Esophagus squamous epithelium (tissue), 5 donors: ENCODE results near the gene ZSCAN5B. TPM values are rescaled to one million over a fixed set of nuclear protein-coding genes. Genes with fewer than 3 reads are reported as not detected.
"Not testable (repeated sequence)": the region's sequence is repeated elsewhere in the genome, so short reads cannot be mapped to it uniquely, and the experiment has no call there.

Experiments used
- DNase-seq: peaks from one replicate; lab custom pipeline; 2025; lab: John Stamatoyannopoulos, UW
- H3K27ac ChIP-seq, 4 donors: fragments of 200-600 bp; sonication (generic); one replicate each; pipeline ENCODE4 v1.5.1; 2016 to 2019; ENCODE audit warnings: mild to moderate bottlenecking in 1 of 4
- H3K27me3 ChIP-seq, 4 donors: fragments of 200-600 bp; sonication (generic); 1 replicate in 3 of 4; 2 replicates in 1 of 4; pipeline versions ENCODE4 v1.5.1 to v1.6.0; 2017 to 2021; ENCODE audit warnings: antibody characterized with exemption in 1 of 4
- H3K36me3 ChIP-seq, 3 donors: fragments of 200-600 bp; sonication (generic); one replicate each; pipeline ENCODE4 v1.5.1; 2016 to 2019
- H3K4me1 ChIP-seq, 3 donors: fragments of 200-600 bp; sonication (generic); one replicate each; pipeline ENCODE4 v1.5.1; 2017 to 2019
- H3K4me3 ChIP-seq, 4 donors: fragments of 200-600 bp; sonication (generic); 1 replicate in 3 of 4; 2 replicates in 1 of 4; pipeline ENCODE4 v1.5.1; 2016 to 2019; ENCODE audit warnings: mild to moderate bottlenecking in 2 of 4, moderate library complexity in 1 of 4
- H3K9me3 ChIP-seq, 3 donors: fragments of 200-600 bp; sonication (generic); one replicate each; pipeline ENCODE4 v1.5.1; 2016 to 2019
- CTCF ChIP-seq, 6 experiments: fragments of 450-650 bp in 4 of 6; fragments of 200-600 bp in 2 of 6; sonication (generic) in 2 of 6; IDR thresholded peaks; one replicate each; pipeline ENCODE4 v1.5.1; 2016 to 2019; ENCODE audit warnings: antibody characterized with exemption in 6 of 6, mild to moderate bottlenecking in 4 of 6, moderate library complexity in 4 of 6
- POLR2A ChIP-seq, 4 donors: fragments of 450-650 bp; IDR thresholded peaks; one replicate each; pipeline ENCODE4 v1.6.1; 2017; ENCODE audit warnings: antibody characterized with exemption in 4 of 4, mild to moderate bottlenecking in 4 of 4, moderate library complexity in 3 of 4
- WGBS, 2 donors: methylation state at CpG; one replicate each; pipeline ENCODE4 v1.1.5; 2018; 5-methylcytosine and 5-hydroxymethylcytosine counted together
- intact Hi-C: fragments of 100-400 bp; cut with DNase I; formaldehyde crosslinking; loops from one replicate; pipeline ENCODE4 v1.15.0; 2022
- total RNA-seq, 4 donors: library from RNA; depleted of rRNA; stranded (reverse); fragments of >200 nt; gene quantifications; one replicate each; pipeline ENCODE4 v1.1.0, GENCODE V29; 2016
- donor health status: DM: yes; HTN: yes; CAD: no.

Gene ZSCAN5B
- total RNA-seq, 4 donors from 2014 or later = not detected

- Histone ChIP-seq H3K4me3 (no peak overlapping the region), H3K36me3 (peaks cover 4 to 52% (median 5%) of the 10 kb centered on the region in 3 donors), H3K4me1 (peaks cover 0 to 7% (median 0%) of the 10 kb centered on the region in 3 donors), H3K27me3 (no peaks in the 10 kb centered on the region), H3K9me3 (no peaks in the 10 kb centered on the region), H3K27ac (no peak overlapping the region)
- intact Hi-C loops = loop anchor here (10.0 kb wide), 1 partner anchor 45 kb away; no protein-coding TSS in a partner anchor
- WGBS, 2 donors = 92 to 96% methylated on average over 4 of the region's 5 CpGs
- no peak for DNase-seq
- TF ChIP-seq POLR2A (IDR thresholded peaks at IDR 0.05) (no peak), CTCF (IDR thresholded peaks at IDR 0.05) (no peak)
These were observed 47.9 kb downstream of the ZSCAN5B start for GRCh38 chr19:56149656-56150038.

GRCh38 chr19:56148955-56149655, 48.5 kb downstream of the ZSCAN5B start:
- H3K9me3 ChIP-seq, DNase-seq, H3K27me3 ChIP-seq, H3K4me3 ChIP-seq, H3K27ac ChIP-seq, intact Hi-C loops, H3K4me1 ChIP-seq: not testable (repeated sequence)
- WGBS, 2 donors = 91 to 94% methylated on average over 12 of the region's 12 CpGs
- peaks cover 4 to 47% (median 5%) of the 10 kb centered on the region in 3 donors for H3K36me3 ChIP-seq

GRCh38 chr19:56148096-56148495, 49.5 kb downstream of the ZSCAN5B start:
- no peak for DNase-seq
- 95 to 96% methylated on average over 10 to 11 of the region's 15 CpGs for WGBS, 2 donors

GRCh38 chr19:56147307-56147706, 50.3 kb downstream of the ZSCAN5B start:
- intact Hi-C loops = no loop called here
- no peak for TF ChIP-seq CTCF (IDR thresholded peaks at IDR 0.05)
- TF ChIP-seq POLR2A (IDR thresholded peaks at IDR 0.05) = no peak
- Histone ChIP-seq H3K36me3 (peaks cover 4 to 40% (median 5%) of the 10 kb centered on the region in 3 donors), H3K9me3 (no peaks in the 10 kb centered on the region), H3K4me3 (no peak overlapping the region), H3K27me3 (no peaks in the 10 kb centered on the region), H3K4me1 (peaks cover 0 to 18% (median under 1%) of the 10 kb centered on the region in 3 donors), H3K27ac (no peak overlapping the region)
- 84 to 94% methylated on average over 12 to 19 of the region's 22 CpGs for WGBS, 2 donors
- no peak for DNase-seq

More at GRCh38 chr19:56148096-56148495, 49.5 kb downstream of the ZSCAN5B start:
- Histone ChIP-seq H3K4me1 (peaks cover 0 to 13% (median 0%) of the 10 kb centered on the region in 3 donors), H3K9me3 (no peaks in the 10 kb centered on the region), H3K27ac (no peak overlapping the region), H3K36me3 (peaks cover 4 to 40% (median 5%) of the 10 kb centered on the region in 3 donors), H3K27me3 (no peaks in the 10 kb centered on the region), H3K4me3 (no peak overlapping the region)
- TF ChIP-seq CTCF (IDR thresholded peaks at IDR 0.05) (no peak), POLR2A (IDR thresholded peaks at IDR 0.05) (no peak)
- intact Hi-C loops = no loop called here

GRCh38 chr19:56146904-56147303, 50.7 kb downstream of the ZSCAN5B start:
- intact Hi-C loops = no loop called here
- H3K36me3 ChIP-seq = peaks cover 4 to 40% (median 5%) of the 10 kb centered on the region in 3 donors
- 100% methylated on average over 1 of the region's 31 CpGs for WGBS, 2 donors
- H3K4me1 ChIP-seq = peaks cover 4 to 22% (median 5%) of the 10 kb centered on the region in 3 donors
- no peak for DNase-seq
- no peak overlapping the region for H3K27ac ChIP-seq
- no peaks in the 10 kb centered on the region for H3K27me3 ChIP-seq
- H3K4me3 ChIP-seq = no peak overlapping the region
- no peaks in the 10 kb centered on the region for H3K9me3 ChIP-seq
- TF ChIP-seq CTCF (IDR thresholded peaks at IDR 0.05) (no peak), POLR2A (IDR thresholded peaks at IDR 0.05) (no peak)
